ENCODE measurements around the gene SLC6A11. TPM values are rescaled to one million over a fixed set of nuclear protein-coding genes. Genes with fewer than 3 reads are reported as not detected.
A peak's percentile ranks its signal among the peaks of the same experiment; 100 is the strongest.

SLC6A11 gene
- total RNA-seq, 1 experiment from 2014 or later, result not detected

DNA sequence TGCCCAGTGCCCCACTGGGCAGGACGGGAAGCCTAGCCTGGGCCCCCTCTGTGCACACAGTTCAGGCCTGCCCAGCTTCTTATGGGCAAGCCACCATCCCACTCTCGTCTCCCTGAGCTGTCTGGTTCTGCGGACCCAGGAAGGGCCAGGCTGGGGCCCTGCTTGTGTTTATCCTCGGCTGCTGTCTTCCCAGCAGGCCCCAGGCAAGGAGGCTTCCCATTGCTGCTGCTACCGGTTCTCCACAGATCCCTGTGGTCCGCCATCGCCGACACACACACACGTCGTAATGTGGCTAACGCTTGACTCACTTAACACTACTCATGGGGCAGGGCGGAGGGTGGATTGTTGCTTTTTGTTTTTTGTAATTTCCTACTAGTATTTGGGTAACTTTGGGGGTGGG, 124.1 kb downstream of the SLC6A11 start:
- Histone ChIP-seq H3K27me3 (replicated peaks; ENCODE audit: control insufficient read depth, insufficient read depth, low read length) (no peaks in the 10 kb centered on the region), H3K4me3 (ENCODE audit: low read depth, low read length) (no peak overlapping the region), H3K9me3 (0 out of 2 replicates have a peak, but pooled peaks cover 3% of the 10 kb centered on the region), H3K36me3 (ENCODE audit: control insufficient read depth, insufficient read depth, low read length) (no peaks in the 10 kb centered on the region), H3K4me1 (no peaks in the 10 kb centered on the region)
- no peak overlapping the region for H3K27ac Mint-ChIP-seq (ENCODE audit: unreplicated experiment)
- no peaks in the 10 kb centered on the region for H3K4me1 Mint-ChIP-seq (ENCODE audit: low read depth, unreplicated experiment)
- H3K36me3 Mint-ChIP-seq (ENCODE audit: insufficient read depth, unreplicated experiment), result no peaks in the 10 kb centered on the region
- BruUV-seq (replicated peaks), result no TSS peak
- no peak overlapping the region for H3K4me3 Mint-ChIP-seq (ENCODE audit: unreplicated experiment)
- intact Hi-C loops (cut with micrococcal nuclease; ENCODE audit: unreplicated experiment), result no loop called here
- CTCF ChIA-PET, result interaction anchor here (1.6 kb wide), 1 partner anchor 182 kb away, joined by 3 read pairs; no protein-coding TSS in a partner anchor
- DNase-seq, result no peak
- TF ChIP-seq, protein P1, sequence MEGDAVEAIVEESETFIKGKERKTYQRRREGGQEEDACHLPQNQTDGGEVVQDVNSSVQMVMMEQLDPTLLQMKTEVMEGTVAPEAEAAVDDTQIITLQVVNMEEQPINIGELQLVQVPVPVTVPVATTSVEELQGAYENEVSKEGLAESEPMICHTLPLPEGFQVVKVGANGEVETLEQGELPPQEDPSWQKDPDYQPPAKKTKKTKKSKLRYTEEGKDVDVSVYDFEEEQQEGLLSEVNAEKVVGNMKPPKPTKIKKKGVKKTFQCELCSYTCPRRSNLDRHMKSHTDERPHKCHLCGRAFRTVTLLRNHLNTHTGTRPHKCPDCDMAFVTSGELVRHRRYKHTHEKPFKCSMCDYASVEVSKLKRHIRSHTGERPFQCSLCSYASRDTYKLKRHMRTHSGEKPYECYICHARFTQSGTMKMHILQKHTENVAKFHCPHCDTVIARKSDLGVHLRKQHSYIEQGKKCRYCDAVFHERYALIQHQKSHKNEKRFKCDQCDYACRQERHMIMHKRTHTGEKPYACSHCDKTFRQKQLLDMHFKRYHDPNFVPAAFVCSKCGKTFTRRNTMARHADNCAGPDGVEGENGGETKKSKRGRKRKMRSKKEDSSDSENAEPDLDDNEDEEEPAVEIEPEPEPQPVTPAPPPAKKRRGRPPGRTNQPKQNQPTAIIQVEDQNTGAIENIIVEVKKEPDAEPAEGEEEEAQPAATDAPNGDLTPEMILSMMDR (IDR thresholded peaks at IDR 0.05; ENCODE audit: insufficient read depth in 1 of 2, low read depth in 1 of 2, low read length in 1 of 2, severe bottlenecking in 1 of 2, unreplicated experiment in 1 of 2), result no peak
- H3K27me3 Mint-ChIP-seq (ENCODE audit: insufficient read depth, unreplicated experiment), result peaks cover 2% of the 10 kb centered on the region
- POLR2A ChIA-PET, result no interaction called here
- no peaks in the 10 kb centered on the region for H3K9me3 Mint-ChIP-seq (ENCODE audit: unreplicated experiment)

DNA sequence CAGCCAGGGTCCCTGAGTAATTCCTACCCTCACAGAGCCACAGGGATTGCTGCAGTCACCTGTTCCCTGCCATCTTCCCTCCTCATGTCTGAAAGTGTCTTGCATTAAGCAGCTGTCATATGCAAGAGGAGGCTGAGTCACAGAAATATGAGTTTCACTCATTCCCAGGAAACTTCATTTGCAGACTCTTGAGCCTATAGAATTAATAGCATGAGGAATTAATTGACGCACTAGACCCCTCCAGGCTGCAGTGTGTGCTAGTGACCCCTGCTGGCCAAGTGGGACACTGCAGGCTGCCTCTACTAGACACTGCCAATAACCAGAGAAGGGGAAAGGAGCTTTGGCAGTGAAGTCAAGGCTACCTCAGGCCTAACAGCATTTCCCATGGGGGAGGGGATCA, 125.9 kb downstream of the SLC6A11 start:
- 0 out of 2 replicates have a peak, but pooled peaks cover 3% of the 10 kb centered on the region for H3K9me3 ChIP-seq
- Mint-ChIP-seq H3K27me3 (ENCODE audit: insufficient read depth, unreplicated experiment) (peaks cover 2% of the 10 kb centered on the region), H3K4me3 (ENCODE audit: unreplicated experiment) (no peak overlapping the region), H3K36me3 (ENCODE audit: insufficient read depth, unreplicated experiment) (no peaks in the 10 kb centered on the region), H3K9me3 (ENCODE audit: unreplicated experiment) (no peaks in the 10 kb centered on the region), H3K27ac (ENCODE audit: unreplicated experiment) (no peak overlapping the region), H3K4me1 (ENCODE audit: low read depth, unreplicated experiment) (no peaks in the 10 kb centered on the region)
- no TSS peak for BruUV-seq (replicated peaks)
- CTCF ChIA-PET, result interaction anchor here (0.6 kb wide), 1 partner anchor 183 kb away, joined by 4 read pairs; no protein-coding TSS in a partner anchor
- H3K36me3 ChIP-seq (ENCODE audit: control insufficient read depth, insufficient read depth, low read length), result no peaks in the 10 kb centered on the region
- TF ChIP-seq, protein P1 (IDR thresholded peaks at IDR 0.05; ENCODE audit: insufficient read depth in 1 of 2, low read depth in 1 of 2, low read length in 1 of 2, severe bottlenecking in 1 of 2, unreplicated experiment in 1 of 2), result peak; percentile 31 to 62
- H3K27me3 ChIP-seq (replicated peaks; ENCODE audit: control insufficient read depth, insufficient read depth, low read length), result no peaks in the 10 kb centered on the region
- intact Hi-C loops (cut with micrococcal nuclease; ENCODE audit: unreplicated experiment), result no loop called here
- no peaks in the 10 kb centered on the region for H3K4me1 ChIP-seq
- DNase-seq, result peak in 1 of 2 experiments; percentile 11
- H3K4me3 ChIP-seq (ENCODE audit: low read depth, low read length), result no peak overlapping the region
- POLR2A ChIA-PET, result no interaction called here

DNA sequence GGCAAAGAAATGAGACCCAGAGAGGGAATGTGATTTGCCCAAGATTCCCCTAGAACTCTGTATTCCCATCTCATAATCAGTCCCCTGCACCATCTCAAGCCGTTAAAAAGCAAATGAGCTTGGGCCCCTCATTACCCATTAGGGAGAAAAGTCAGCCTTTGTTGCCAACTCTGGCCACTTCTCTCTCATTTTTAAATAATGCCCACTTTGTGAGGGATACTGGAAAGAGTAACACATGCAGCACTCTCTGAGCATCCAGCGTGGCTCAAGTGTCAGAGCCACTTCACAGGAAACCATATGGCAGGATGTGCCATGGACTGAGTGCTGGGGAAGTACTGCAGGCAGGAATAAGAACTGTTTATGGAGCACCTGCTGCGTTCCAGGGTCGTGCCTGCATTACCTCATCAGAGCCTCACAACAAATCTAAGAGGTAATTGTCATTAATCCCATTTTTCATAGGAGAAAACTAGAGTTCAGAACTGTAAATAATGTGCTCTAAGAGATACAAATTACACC, 126.7 kb downstream of the SLC6A11 start:
- no peaks in the 10 kb centered on the region for H3K4me1 Mint-ChIP-seq (ENCODE audit: low read depth, unreplicated experiment)
- BruUV-seq (replicated peaks), result no TSS peak
- intact Hi-C loops (cut with micrococcal nuclease; ENCODE audit: unreplicated experiment), result no loop called here
- POLR2A ChIA-PET, result no interaction called here
- no peaks in the 10 kb centered on the region for H3K9me3 Mint-ChIP-seq (ENCODE audit: unreplicated experiment)
- Histone ChIP-seq H3K4me3 (ENCODE audit: low read depth, low read length) (no peak overlapping the region), H3K36me3 (ENCODE audit: control insufficient read depth, insufficient read depth, low read length) (no peaks in the 10 kb centered on the region), H3K9me3 (0 out of 2 replicates have a peak, but pooled peaks cover 3% of the 10 kb centered on the region), H3K4me1 (no peaks in the 10 kb centered on the region), H3K27me3 (replicated peaks; ENCODE audit: control insufficient read depth, insufficient read depth, low read length) (no peaks in the 10 kb centered on the region)
- TF ChIP-seq, protein P1 (IDR thresholded peaks at IDR 0.05; ENCODE audit: insufficient read depth in 1 of 2, low read depth in 1 of 2, low read length in 1 of 2, severe bottlenecking in 1 of 2, unreplicated experiment in 1 of 2), result no peak
- H3K36me3 Mint-ChIP-seq (ENCODE audit: insufficient read depth, unreplicated experiment), result no peaks in the 10 kb centered on the region
- CTCF ChIA-PET, result interaction anchor here (0.6 kb wide), 1 partner anchor 184 kb away, joined by 4 read pairs; no protein-coding TSS in a partner anchor
- H3K4me3 Mint-ChIP-seq (ENCODE audit: unreplicated experiment), result no peak overlapping the region
- H3K27me3 Mint-ChIP-seq (ENCODE audit: insufficient read depth, unreplicated experiment), result peaks cover 5% of the 10 kb centered on the region
- DNase-seq, result no peak
- H3K27ac Mint-ChIP-seq (ENCODE audit: unreplicated experiment), result no peak overlapping the region
